ENCODE data around the gene ENAM.
A peak's percentile ranks its signal among the peaks of the same experiment; 100 is the strongest.
"Not testable (repeated sequence)": the region's sequence is repeated elsewhere in the genome, so short reads cannot be mapped to it uniquely, and the experiment has no call there.

Gene ENAM

DNA sequence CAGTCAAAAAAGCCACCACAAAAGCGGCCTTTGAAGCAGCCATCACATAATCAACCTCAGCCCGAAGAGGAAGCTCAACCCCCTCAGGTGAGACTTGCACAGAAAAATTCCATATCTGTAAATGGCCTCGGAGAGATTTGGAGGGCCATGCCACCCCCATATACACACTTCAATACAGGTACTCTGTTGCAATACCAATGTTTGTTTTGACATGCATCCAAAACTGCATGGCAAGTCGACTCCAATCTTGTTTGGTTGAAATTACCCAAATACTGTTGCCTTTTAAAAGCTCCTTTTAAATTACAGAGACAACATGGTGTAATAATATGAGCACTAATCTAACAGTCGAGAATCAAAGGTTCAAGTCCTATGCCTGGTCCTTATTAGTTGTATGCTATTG, 5.9 kb downstream of the ENAM start:
- H2AFZ ChIP-seq (ENCODE audit: low read length): no peak overlapping the region
- no peak overlapping the region for H3K4me2 ChIP-seq (ENCODE audit: low read length)
- no peaks in the 10 kb centered on the region for H3K36me3 ChIP-seq (ENCODE audit: insufficient read depth, low read length)
- no peaks in the 10 kb centered on the region for H3K9me3 ChIP-seq (ENCODE audit: low read length)
- no peak overlapping the region for H3K4me3 ChIP-seq (ENCODE audit: low read depth, low read length, poor library complexity, severe bottlenecking)
- no peaks in the 10 kb centered on the region for H3F3A ChIP-seq (ENCODE audit: insufficient read depth, low read length)
- H3K4me1 ChIP-seq (ENCODE audit: insufficient read depth, low read length, severe bottlenecking): peaks cover 20% of the 10 kb centered on the region
- no peaks in the 10 kb centered on the region for H4K20me1 ChIP-seq (ENCODE audit: insufficient read depth, low read length)
- H3K27ac ChIP-seq (ENCODE audit: low read depth, low read length, poor library complexity, severe bottlenecking): no peak overlapping the region
- no peak overlapping the region for H3K9ac ChIP-seq (ENCODE audit: low read length)
- TF ChIP-seq, protein P1, sequence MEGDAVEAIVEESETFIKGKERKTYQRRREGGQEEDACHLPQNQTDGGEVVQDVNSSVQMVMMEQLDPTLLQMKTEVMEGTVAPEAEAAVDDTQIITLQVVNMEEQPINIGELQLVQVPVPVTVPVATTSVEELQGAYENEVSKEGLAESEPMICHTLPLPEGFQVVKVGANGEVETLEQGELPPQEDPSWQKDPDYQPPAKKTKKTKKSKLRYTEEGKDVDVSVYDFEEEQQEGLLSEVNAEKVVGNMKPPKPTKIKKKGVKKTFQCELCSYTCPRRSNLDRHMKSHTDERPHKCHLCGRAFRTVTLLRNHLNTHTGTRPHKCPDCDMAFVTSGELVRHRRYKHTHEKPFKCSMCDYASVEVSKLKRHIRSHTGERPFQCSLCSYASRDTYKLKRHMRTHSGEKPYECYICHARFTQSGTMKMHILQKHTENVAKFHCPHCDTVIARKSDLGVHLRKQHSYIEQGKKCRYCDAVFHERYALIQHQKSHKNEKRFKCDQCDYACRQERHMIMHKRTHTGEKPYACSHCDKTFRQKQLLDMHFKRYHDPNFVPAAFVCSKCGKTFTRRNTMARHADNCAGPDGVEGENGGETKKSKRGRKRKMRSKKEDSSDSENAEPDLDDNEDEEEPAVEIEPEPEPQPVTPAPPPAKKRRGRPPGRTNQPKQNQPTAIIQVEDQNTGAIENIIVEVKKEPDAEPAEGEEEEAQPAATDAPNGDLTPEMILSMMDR (IDR thresholded peaks at IDR 0.05; ENCODE audit: low read length): no peak
- TF ChIP-seq EZH2 (IDR thresholded peaks at IDR 0.05; ENCODE audit: borderline replicate concordance, low read length): no peak
- H3K9me2 ChIP-seq (ENCODE audit: low read depth, low read length): no peaks in the 10 kb centered on the region
- no peaks in the 10 kb centered on the region for H3K79me2 ChIP-seq (ENCODE audit: insufficient read depth, low read length)
- H3K27me3 ChIP-seq (ENCODE audit: insufficient read depth, low read length): no peaks in the 10 kb centered on the region

DNA sequence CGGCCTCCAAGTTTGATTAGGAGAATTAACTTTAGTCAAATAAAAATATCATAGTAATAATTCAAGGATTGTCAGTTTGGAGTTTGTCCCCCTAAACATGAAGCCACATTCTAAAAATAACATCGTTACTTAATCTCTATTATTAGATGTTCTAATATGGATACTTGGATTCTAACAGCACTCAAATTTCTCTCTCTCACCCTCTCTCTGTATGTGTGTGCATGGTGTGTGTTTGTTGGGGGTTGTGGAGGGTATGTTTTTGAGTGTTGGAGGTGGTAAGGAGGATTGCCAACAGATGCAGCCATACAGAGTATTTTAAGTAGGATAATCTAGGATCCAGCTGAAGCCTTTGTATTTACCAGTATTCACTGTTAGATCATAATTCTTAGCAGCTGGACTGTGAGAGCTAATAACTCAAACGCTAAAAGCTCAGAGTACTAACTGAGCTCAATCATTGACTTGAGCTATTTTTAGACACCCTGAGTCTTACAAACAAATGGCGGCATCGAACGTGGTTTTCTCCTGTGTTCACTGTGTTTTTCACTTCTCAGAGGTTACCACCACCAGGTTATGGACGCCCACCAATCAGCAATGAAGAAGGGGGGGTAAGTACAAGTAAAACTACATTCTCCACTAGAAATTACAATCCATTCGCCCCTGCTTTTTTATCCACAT, 8.8 kb downstream of the ENAM start:
- no peak overlapping the region for H2AFZ ChIP-seq (ENCODE audit: low read length)
- no peak for TF ChIP-seq EZH2 (IDR thresholded peaks at IDR 0.05; ENCODE audit: borderline replicate concordance, low read length)
- TF ChIP-seq, protein P1 (IDR thresholded peaks at IDR 0.05; ENCODE audit: low read length): no peak
- H3K4me1 ChIP-seq (ENCODE audit: insufficient read depth, low read length, severe bottlenecking): peaks cover 19% of the 10 kb centered on the region
- H3K4me3 ChIP-seq (ENCODE audit: low read depth, low read length, poor library complexity, severe bottlenecking): no peak overlapping the region
- no peaks in the 10 kb centered on the region for H4K20me1 ChIP-seq (ENCODE audit: insufficient read depth, low read length)
- H3K36me3 ChIP-seq (ENCODE audit: insufficient read depth, low read length): no peaks in the 10 kb centered on the region
- H3K9me3 ChIP-seq (ENCODE audit: low read length): no peaks in the 10 kb centered on the region
- no peak overlapping the region for H3K4me2 ChIP-seq (ENCODE audit: low read length)
- H3K9ac ChIP-seq (ENCODE audit: low read length): no peak overlapping the region
- no peaks in the 10 kb centered on the region for H3F3A ChIP-seq (ENCODE audit: insufficient read depth, low read length)
- no peak overlapping the region for H3K27ac ChIP-seq (ENCODE audit: low read depth, low read length, poor library complexity, severe bottlenecking)
- no peaks in the 10 kb centered on the region for H3K27me3 ChIP-seq (ENCODE audit: insufficient read depth, low read length)
- no peaks in the 10 kb centered on the region for H3K79me2 ChIP-seq (ENCODE audit: insufficient read depth, low read length)
- no peaks in the 10 kb centered on the region for H3K9me2 ChIP-seq (ENCODE audit: low read depth, low read length)

DNA sequence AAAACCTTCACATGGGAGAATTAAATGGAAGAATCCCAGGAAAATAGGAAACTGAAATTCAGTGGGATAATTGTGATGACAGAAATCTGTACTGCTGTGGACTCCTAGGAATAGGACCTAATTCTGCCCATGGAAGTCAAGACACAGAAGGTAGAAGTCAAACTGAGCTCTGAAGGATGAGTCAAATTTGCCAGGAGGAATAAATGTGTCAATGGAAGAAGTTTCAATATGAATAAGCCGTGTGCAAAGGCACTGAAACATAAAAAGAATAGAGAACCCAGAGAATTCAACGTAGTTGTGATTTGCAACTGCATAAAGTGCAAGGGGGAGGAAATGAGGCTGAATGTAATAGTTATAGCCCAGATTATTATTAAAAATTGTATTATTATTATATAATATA, 11.6 kb downstream of the ENAM start:
- Histone ChIP-seq H3K9ac (ENCODE audit: low read length) (no peak overlapping the region), H3K4me2 (ENCODE audit: low read length) (no peak overlapping the region), H3K9me2 (ENCODE audit: low read depth, low read length) (no peaks in the 10 kb centered on the region), H3K36me3 (ENCODE audit: insufficient read depth, low read length) (no peaks in the 10 kb centered on the region), H3K9me3 (ENCODE audit: low read length) (no peaks in the 10 kb centered on the region), H3K4me3 (ENCODE audit: low read depth, low read length, poor library complexity, severe bottlenecking) (no peak overlapping the region), H3K27me3 (ENCODE audit: insufficient read depth, low read length) (no peaks in the 10 kb centered on the region), H3F3A (ENCODE audit: insufficient read depth, low read length) (no peaks in the 10 kb centered on the region), H3K27ac (ENCODE audit: low read depth, low read length, poor library complexity, severe bottlenecking) (no peak overlapping the region), H4K20me1 (ENCODE audit: insufficient read depth, low read length) (no peaks in the 10 kb centered on the region), H2AFZ (ENCODE audit: low read length) (no peak overlapping the region), H3K4me1 (ENCODE audit: insufficient read depth, low read length, severe bottlenecking) (peaks cover 19% of the 10 kb centered on the region), H3K79me2 (ENCODE audit: insufficient read depth, low read length) (no peaks in the 10 kb centered on the region)
- no peak for TF ChIP-seq EZH2 (IDR thresholded peaks at IDR 0.05; ENCODE audit: borderline replicate concordance, low read length)
- TF ChIP-seq, protein P1 (IDR thresholded peaks at IDR 0.05; ENCODE audit: low read length): no peak

DNA sequence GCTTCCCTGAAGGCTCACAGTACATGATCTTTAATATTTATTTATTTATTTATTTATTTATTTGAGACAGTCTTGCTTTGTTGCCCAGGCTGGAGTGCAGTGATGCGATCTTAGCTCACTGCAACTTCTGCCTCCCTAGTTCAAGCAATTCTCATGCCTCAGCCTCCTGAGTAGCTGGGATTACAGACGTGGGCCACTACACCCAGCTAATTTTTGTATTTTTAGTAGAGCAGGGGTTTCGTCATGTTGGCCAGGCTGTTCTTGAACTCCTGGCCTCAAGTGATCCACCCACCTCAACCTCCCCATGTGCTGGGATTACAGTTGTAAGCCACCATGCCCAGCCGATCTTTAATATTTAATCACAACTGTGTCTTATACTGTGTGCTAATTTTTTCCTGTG, 22.2 kb downstream of the ENAM start:
- not testable (repeated sequence) for H3K27me3 ChIP-seq (ENCODE audit: insufficient read depth, low read length); H3K79me2 ChIP-seq (ENCODE audit: insufficient read depth, low read length); H3K9me2 ChIP-seq (ENCODE audit: low read depth, low read length); H4K20me1 ChIP-seq (ENCODE audit: insufficient read depth, low read length); H3K4me3 ChIP-seq (ENCODE audit: low read depth, low read length, poor library complexity, severe bottlenecking); H2AFZ ChIP-seq (ENCODE audit: low read length); H3K9ac ChIP-seq (ENCODE audit: low read length); H3K9me3 ChIP-seq (ENCODE audit: low read length); H3K4me2 ChIP-seq (ENCODE audit: low read length)
- peaks cover 37% of the 10 kb centered on the region for H3F3A ChIP-seq (ENCODE audit: insufficient read depth, low read length)
- H3K27ac ChIP-seq (ENCODE audit: low read depth, low read length, poor library complexity, severe bottlenecking): peak overlapping the region; percentile 66
- H3K4me1 ChIP-seq (ENCODE audit: insufficient read depth, low read length, severe bottlenecking): peaks cover 55% of the 10 kb centered on the region
- H3K36me3 ChIP-seq (ENCODE audit: insufficient read depth, low read length): peaks cover 45% of the 10 kb centered on the region

All from OCI-LY1 (cell line).